Liver (tissue), 9 donors: ENCODE measurements around the gene TTLL7. TPM values are rescaled to one million over a fixed set of nuclear protein-coding genes. Genes with fewer than 3 reads are reported as not detected.

ENCODE experiments used
- DNase-seq: peaks from one replicate; pipeline ENCODE4 v3.0.0-alpha.2; 2017; ENCODE audit warnings: low spot score
- H3K27ac ChIP-seq, 2 donors: one replicate each; pipeline ENCODE4 v1.7.0; 2013; ENCODE audit warnings: inconsistent platforms in 2 of 2, low read length in 2 of 2, control low read depth in 1 of 2, low read depth in 1 of 2, mild to moderate bottlenecking in 1 of 2
- H3K27me3 ChIP-seq, 4 donors: one replicate each; pipeline versions ENCODE4 v1.6.1 to v1.7.0; 2013; ENCODE audit warnings: low read length in 3 of 4, inconsistent platforms in 1 of 4, mild to moderate bottlenecking in 1 of 4, moderate library complexity in 1 of 4; ENCODE audit not compliant: control insufficient read depth in 4 of 4, insufficient read depth in 4 of 4
- H3K36me3 ChIP-seq, 4 donors: one replicate each; pipeline versions ENCODE4 v1.6.1 to v1.7.0; 2013; ENCODE audit warnings: low read length in 3 of 4, mild to moderate bottlenecking in 3 of 4, low read depth in 1 of 4, moderate library complexity in 1 of 4; ENCODE audit not compliant: control insufficient read depth in 4 of 4, insufficient read depth in 3 of 4
- H3K4me1 ChIP-seq, 4 donors: one replicate each; pipeline versions ENCODE4 v1.6.1 to v1.7.0; 2013; ENCODE audit warnings: low read length in 3 of 4, mild to moderate bottlenecking in 3 of 4, moderate library complexity in 1 of 4; ENCODE audit not compliant: control insufficient read depth in 4 of 4, insufficient read depth in 4 of 4
- H3K4me3 ChIP-seq, 3 donors: one replicate each; pipeline versions ENCODE4 v1.6.1 to v1.7.0; 2013; ENCODE audit warnings: low read length in 3 of 3, control low read depth in 1 of 3, low read depth in 1 of 3, mild to moderate bottlenecking in 1 of 3
- H3K9ac ChIP-seq, 2 donors: one replicate each; pipeline ENCODE4 v1.7.0; 2013; ENCODE audit warnings: low read length in 2 of 2, mild to moderate bottlenecking in 2 of 2, moderate library complexity in 2 of 2, control low read depth in 1 of 2, low read depth in 1 of 2
- H3K9me3 ChIP-seq, 4 donors: one replicate each; pipeline versions ENCODE4 v1.6.1 to v1.7.0; 2013; ENCODE audit warnings: low read length in 3 of 4; ENCODE audit not compliant: control insufficient read depth in 4 of 4
- EGR1 ChIP-seq, 2 donors: IDR thresholded peaks; 2 replicates each; pipeline ENCODE4 v1.6.1; 2016 to 2018; ENCODE audit warnings: antibody characterized with exemption in 2 of 2, low read depth in 2 of 2
- HNF4A ChIP-seq, 2 donors: conservative IDR thresholded peaks; 2 replicates each; pipeline ENCODE4 v1.6.1; 2016; ENCODE audit warnings: antibody characterized with exemption in 2 of 2, mild to moderate bottlenecking in 2 of 2
- HNF4G ChIP-seq: IDR thresholded peaks from 2 replicates; pipeline ENCODE4 v1.6.1; 2016; ENCODE audit warnings: antibody characterized with exemption
- JUND ChIP-seq, 2 donors: IDR thresholded peaks; 2 replicates each; pipeline ENCODE4 v1.6.1; 2016; ENCODE audit warnings: antibody characterized with exemption in 2 of 2
- NR2F2 ChIP-seq: IDR thresholded peaks from 2 replicates; pipeline ENCODE4 v1.6.1; 2016; ENCODE audit warnings: antibody characterized with exemption
- RAD21 ChIP-seq, 2 donors: IDR thresholded peaks; 2 replicates each; pipeline ENCODE4 v1.6.1; 2016; ENCODE audit warnings: antibody characterized with exemption in 2 of 2, mild to moderate bottlenecking in 2 of 2
- RXRA ChIP-seq, 2 donors: IDR thresholded peaks; 2 replicates each; pipeline ENCODE4 v1.6.1; 2017 to 2018; ENCODE audit warnings: antibody characterized with exemption in 2 of 2, mild to moderate bottlenecking in 1 of 2
- SP1 ChIP-seq: IDR thresholded peaks from 2 replicates; pipeline ENCODE4 v1.6.1; 2018; ENCODE audit warnings: antibody characterized with exemption, mild to moderate bottlenecking
- TAF1 ChIP-seq: conservative IDR thresholded peaks from 2 replicates; pipeline ENCODE4 v1.6.1; 2016; ENCODE audit warnings: antibody characterized with exemption, mild to moderate bottlenecking
- WGBS: extraction: QIAGEN DNeasy Blood & Tissue Kit; methylation state at CpG from one replicate; pipeline ENCODE4 v1.1.7; 2013; 5-methylcytosine and 5-hydroxymethylcytosine counted together
- polyA plus RNA-seq, 2 donors: library from polyadenylated mRNA; stranded (reverse) in 1 of 2; unstranded in 1 of 2; fragments of 200-250 nt in 1 of 2; fragments of >200 nt in 1 of 2; fragmentation: Nextera tagmentation in 1 of 2; extraction: Ambion mirVana in 1 of 2; gene quantifications; one replicate each; pipeline versions ENCODE4 v1.2.1 to v1.2.3, GENCODE V29; 2013 to 2015
- total RNA-seq, 2 donors: library from RNA; depleted of rRNA; stranded (reverse); fragments of >200 nt; gene quantifications; one replicate each; pipeline ENCODE4 v1.2.3, GENCODE V29; 2014
- TF ChIP-seq, protein P1 (sequence below): IDR thresholded peaks from 2 replicates; pipeline ENCODE4 v1.6.1; 2016; ENCODE audit warnings: antibody characterized with exemption
- TF ChIP-seq, protein P2 (sequence below): IDR thresholded peaks from 2 replicates; pipeline ENCODE4 v1.6.1; 2016; ENCODE audit warnings: antibody characterized with exemption, mild to moderate bottlenecking
- donor health status: healthy.
- donor health status: healthy.
- donor health status: healthy.
- donor health status: healthy.
- donor health status: healthy.

Gene TTLL7
- total and polyA plus RNA-seq, 4 donors: 1.1 to 6.0 (median 1.9) TPM

DNA sequence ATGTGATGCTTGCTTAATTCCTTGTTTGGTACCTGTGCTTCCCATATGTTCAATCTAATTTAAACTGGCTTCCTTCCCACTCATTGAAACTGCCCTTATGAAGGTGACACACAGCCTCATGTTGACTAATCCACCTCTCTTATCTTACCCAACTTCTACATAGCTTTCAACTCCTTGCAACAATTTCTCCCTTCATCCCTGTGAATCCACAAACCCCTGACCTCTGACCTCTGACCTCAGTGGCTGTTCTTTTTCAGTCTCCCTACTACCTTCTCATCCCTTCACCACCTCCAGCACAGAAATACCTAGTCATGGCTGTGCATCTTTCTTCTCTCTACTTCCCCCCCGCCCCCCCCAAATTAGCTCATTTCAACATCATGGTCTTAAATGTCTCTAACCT lies 144.5 kb downstream of the TTLL7 start:
- WGBS: 98% methylated on average over 1 of the region's 1 CpG
- Histone ChIP-seq H3K4me3 (no peak overlapping the region), H3K27ac (no peak overlapping the region), H3K4me1 (peaks cover 0 to 11% (median 2%) of the 10 kb centered on the region in 4 donors), H3K9ac (no peak overlapping the region), H3K36me3 (peaks cover 0 to 3% (median 0%) of the 10 kb centered on the region in 4 donors), H3K27me3 (no peaks in the 10 kb centered on the region), H3K9me3 (no peaks in the 10 kb centered on the region)
- TF ChIP-seq EGR1 (IDR thresholded peaks at IDR 0.05; ENCODE audit: low read depth in 2 of 2) (no peak), HNF4A (conservative IDR thresholded peaks at IDR 0.05) (no peak), NR2F2 (peak; percentile 48), RXRA (IDR thresholded peaks at IDR 0.05) (no peak)
- TF ChIP-seq, protein P1, sequence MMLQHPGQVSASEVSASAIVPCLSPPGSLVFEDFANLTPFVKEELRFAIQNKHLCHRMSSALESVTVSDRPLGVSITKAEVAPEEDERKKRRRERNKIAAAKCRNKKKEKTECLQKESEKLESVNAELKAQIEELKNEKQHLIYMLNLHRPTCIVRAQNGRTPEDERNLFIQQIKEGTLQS: no peak
- DNase-seq: no peak

DNA sequence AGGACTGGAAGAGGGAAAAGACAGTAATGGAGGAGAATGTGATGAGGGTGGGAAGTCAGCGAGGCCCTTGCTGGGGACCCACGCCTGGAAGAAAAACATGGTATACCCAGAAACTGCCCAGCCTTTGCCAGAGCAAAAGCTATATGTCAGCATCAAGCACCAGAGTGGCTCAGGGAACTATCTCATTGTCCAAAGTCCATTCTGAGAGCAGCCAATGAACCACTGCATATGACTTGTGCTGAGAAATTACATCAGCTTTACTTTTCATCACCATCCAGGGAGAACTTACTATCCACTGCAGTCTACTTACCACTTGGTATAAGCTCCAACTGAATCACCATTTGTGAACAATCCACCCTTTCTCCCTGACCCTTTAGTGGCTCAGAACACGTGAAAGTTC lies 148.1 kb downstream of the TTLL7 start:
- Histone ChIP-seq H3K4me1 (peaks cover 0 to 4% (median 1%) of the 10 kb centered on the region in 4 donors), H3K36me3 (peaks cover 0 to 3% (median 0%) of the 10 kb centered on the region in 4 donors), H3K27me3 (no peaks in the 10 kb centered on the region), H3K9me3 (no peaks in the 10 kb centered on the region), H3K4me3 (no peak overlapping the region), H3K27ac (no peak overlapping the region), H3K9ac (no peak overlapping the region)
- no peak for DNase-seq
- WGBS: 87% methylated on average over 3 of the region's 3 CpGs
- TF ChIP-seq RAD21 (IDR thresholded peaks at IDR 0.05): peak in 1 of 2 donors; percentile 47
- peak; percentile 76 for TF ChIP-seq HNF4G
- no peak for TF ChIP-seq EGR1 (IDR thresholded peaks at IDR 0.05; ENCODE audit: low read depth in 2 of 2)
- TF ChIP-seq, protein P2, sequence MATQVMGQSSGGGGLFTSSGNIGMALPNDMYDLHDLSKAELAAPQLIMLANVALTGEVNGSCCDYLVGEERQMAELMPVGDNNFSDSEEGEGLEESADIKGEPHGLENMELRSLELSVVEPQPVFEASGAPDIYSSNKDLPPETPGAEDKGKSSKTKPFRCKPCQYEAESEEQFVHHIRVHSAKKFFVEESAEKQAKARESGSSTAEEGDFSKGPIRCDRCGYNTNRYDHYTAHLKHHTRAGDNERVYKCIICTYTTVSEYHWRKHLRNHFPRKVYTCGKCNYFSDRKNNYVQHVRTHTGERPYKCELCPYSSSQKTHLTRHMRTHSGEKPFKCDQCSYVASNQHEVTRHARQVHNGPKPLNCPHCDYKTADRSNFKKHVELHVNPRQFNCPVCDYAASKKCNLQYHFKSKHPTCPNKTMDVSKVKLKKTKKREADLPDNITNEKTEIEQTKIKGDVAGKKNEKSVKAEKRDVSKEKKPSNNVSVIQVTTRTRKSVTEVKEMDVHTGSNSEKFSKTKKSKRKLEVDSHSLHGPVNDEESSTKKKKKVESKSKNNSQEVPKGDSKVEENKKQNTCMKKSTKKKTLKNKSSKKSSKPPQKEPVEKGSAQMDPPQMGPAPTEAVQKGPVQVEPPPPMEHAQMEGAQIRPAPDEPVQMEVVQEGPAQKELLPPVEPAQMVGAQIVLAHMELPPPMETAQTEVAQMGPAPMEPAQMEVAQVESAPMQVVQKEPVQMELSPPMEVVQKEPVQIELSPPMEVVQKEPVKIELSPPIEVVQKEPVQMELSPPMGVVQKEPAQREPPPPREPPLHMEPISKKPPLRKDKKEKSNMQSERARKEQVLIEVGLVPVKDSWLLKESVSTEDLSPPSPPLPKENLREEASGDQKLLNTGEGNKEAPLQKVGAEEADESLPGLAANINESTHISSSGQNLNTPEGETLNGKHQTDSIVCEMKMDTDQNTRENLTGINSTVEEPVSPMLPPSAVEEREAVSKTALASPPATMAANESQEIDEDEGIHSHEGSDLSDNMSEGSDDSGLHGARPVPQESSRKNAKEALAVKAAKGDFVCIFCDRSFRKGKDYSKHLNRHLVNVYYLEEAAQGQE: no peak
- TF ChIP-seq JUND (IDR thresholded peaks at IDR 0.05): peak; percentile 19 to 23
- TF ChIP-seq SP1: peak; percentile 52
- TF ChIP-seq TAF1: no peak
- peak; percentile 80 to 89 for TF ChIP-seq HNF4A (conservative IDR thresholded peaks at IDR 0.05)
- TF ChIP-seq, protein P1: peak; percentile 77

DNA sequence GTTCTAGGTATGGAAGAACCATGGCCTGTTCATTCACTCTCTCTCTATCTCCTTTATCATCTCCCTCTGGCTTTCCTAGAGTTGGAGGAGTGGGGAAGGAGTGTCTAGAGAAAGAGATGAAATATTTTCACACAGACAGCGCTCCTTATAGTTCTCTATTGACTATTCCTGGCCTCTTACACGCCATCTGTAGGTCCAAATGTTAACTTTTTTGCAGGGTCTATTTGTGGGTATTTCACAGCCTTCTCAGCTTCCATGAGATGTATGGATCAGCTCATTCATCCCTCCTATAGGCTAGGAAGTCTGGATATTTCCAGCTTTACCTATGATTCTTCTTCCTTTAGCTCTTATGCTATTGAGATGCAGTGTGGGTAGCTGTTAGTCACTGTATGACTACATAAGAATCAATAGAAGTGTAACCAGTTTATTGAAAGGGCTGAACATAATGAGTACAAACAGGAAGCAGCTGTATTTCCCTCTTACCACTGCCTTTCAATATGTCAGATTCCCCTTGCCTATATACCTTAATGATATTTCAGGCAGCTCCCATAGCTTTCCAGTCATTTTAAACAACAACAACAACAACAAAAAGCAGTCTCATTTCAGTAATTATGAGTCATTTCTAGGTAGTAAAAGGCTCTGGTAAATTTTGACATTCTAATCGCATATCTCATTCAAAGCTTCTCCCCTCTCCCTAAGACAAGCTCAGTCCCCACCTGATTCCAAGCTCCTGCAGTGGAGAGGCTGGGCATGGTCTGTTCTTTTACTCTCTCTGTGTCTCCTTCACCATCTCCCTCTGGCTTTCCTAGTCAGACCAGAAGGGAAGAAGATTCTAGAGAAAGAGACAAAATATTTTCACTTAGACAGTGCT lies 149.5 kb downstream of the TTLL7 start:
- TF ChIP-seq JUND (IDR thresholded peaks at IDR 0.05) (no peak), EGR1 (IDR thresholded peaks at IDR 0.05; ENCODE audit: low read depth in 2 of 2) (no peak)
- no peak overlapping the region for H3K27ac ChIP-seq
- no peak for DNase-seq
- WGBS: 94% methylated on average over 3 of the region's 3 CpGs
- H3K9ac ChIP-seq: no peak overlapping the region
- peaks cover 0 to 11% (median 8%) of the 10 kb centered on the region in 4 donors for H3K4me1 ChIP-seq
- H3K27me3 ChIP-seq: no peaks in the 10 kb centered on the region
- H3K9me3 ChIP-seq: no peaks in the 10 kb centered on the region
- H3K4me3 ChIP-seq: no peak overlapping the region
- H3K36me3 ChIP-seq: peaks cover 0 to 3% (median 0%) of the 10 kb centered on the region in 4 donors
